IPS-18c (cell line): Measurements from ENCODE around the gene PLEKHO2.
"Not testable (repeated sequence)": the region's sequence is repeated elsewhere in the genome, so short reads cannot be mapped to it uniquely, and the experiment has no call there.

ENCODE experiments used
- H3K4me3 ChIP-seq: 2 replicates; pipeline ENCODE4 v1.7.0; 2013; ENCODE audit warnings: low read depth, mild to moderate bottlenecking, low read length, moderate library complexity; ENCODE audit not compliant: insufficient read depth
- H3K9me3 ChIP-seq: one replicate; pipeline ENCODE4 v1.6.1; 2013; ENCODE audit warnings: mild to moderate bottlenecking, low read length, moderate library complexity; ENCODE audit not compliant: control insufficient read depth, insufficient read depth

The PLEKHO2 gene

GRCh38 chr15:64841344-64842095 lies at the start of gene PLEKHO2:
Gene PLEKHO2, plus strand, starts transcription at chr15:64841915. Its CDS starts 102 bp downstream, at chr15:64842017.
- H3K9me3 ChIP-seq, result no peaks in the 10 kb centered on the region
- H3K4me3 ChIP-seq, result peak within 1 kb of the TSS; percentile 90

DNA sequence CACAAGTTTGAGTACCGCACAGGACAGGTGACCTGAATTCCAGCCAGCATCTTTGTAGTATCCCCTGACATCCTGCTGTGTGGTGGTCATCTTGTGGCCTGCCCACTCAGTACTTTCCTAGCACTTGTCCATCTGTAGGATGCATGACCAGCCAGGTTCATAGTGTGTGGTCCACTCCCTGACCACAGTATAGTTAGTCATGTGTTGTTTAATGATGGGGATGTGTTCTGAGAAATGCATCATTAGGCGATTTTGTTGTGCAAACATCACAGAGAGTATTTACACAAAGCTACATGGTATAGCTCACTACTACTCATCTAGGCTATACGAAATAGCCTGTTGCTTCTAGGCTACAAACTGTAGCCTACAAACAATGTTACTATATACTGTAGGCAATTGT lies 49.4 kb upstream of the PLEKHO2 start:
- Histone ChIP-seq H3K9me3 (no peaks in the 10 kb centered on the region), H3K4me3 (no peak overlapping the region)

DNA sequence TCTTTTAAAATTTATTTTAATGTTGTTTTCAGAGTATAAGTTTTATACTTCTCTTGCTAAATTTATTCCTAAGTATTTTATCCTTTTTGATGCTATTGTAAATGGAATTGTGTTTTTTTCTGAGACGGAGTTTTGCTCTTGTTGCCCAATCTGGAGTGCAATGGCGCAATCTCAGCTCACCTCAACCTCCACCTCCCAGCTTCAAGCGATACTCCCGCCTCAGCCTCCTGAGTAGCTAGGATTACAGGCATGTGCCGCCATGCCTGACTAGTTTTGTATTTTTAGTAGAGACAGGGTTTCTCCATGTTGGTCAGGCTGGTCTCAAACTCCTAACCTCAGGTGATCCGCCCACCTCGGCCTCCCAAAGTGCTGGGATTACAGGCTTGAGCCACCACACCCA lies 46.4 kb upstream of the PLEKHO2 start:
- H3K4me3 ChIP-seq, H3K9me3 ChIP-seq: not testable (repeated sequence)

- H3K4me3 ChIP-seq, H3K9me3 ChIP-seq: not testable (repeated sequence)
Measured at GRCh38 chr15:64795921-64796320, 45.8 kb upstream of the PLEKHO2 start.

- H3K4me3 ChIP-seq, H3K9me3 ChIP-seq: not testable (repeated sequence)
Measured at GRCh38 chr15:64798905-64799304, 42.8 kb upstream of the PLEKHO2 start.

- H3K9me3 ChIP-seq, result peaks cover 8% of the 10 kb centered on the region
- no peak overlapping the region for H3K4me3 ChIP-seq
Measured at GRCh38 chr15:64800476-64800875, 41.2 kb upstream of the PLEKHO2 start.

DNA sequence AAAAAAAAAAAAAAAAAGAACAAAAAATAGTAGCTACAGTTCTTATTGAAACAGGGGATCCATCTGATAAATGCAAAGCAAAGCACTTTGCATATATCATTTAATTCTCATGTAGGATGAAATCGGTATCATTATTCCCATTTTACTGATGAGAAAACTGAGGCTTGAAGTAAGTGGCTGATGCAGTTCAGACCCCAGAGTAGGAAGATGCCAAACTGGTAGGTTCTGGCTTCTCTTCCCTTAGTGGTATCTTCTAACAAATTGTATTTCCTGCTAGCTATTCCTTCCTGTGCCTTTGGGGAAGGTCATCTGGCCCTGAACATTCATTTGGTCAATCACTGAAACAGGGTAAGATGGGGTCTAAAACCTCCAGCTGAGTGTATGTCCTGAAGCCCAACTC lies 38.2 kb upstream of the PLEKHO2 start:
- Histone ChIP-seq H3K9me3 (peaks cover 8% of the 10 kb centered on the region), H3K4me3 (no peak overlapping the region)

DNA sequence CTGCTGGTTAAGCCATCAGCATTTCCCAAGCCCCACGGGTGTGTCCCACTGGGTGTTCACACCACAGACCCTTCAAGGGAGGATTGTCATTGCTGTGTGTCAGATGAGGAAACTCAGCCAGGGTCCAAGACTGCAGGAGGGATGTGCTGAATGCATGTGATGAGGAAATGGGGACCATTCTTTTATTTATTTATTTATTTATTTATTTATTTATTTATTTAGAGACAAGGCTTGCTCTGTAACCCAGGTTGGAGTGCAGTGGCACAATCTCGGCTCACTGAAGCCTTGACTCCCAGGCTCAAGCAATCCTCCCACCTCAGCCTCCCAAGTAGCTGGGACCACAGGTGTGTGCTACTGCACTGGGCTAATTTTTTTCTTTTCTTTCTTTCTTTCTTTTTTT lies 37.1 kb upstream of the PLEKHO2 start:
- H3K4me3 ChIP-seq, result no peak overlapping the region
- peaks cover 8% of the 10 kb centered on the region for H3K9me3 ChIP-seq

- H3K4me3 ChIP-seq, result no peak overlapping the region
Measured at GRCh38 chr15:64806509-64806908, 35.2 kb upstream of the PLEKHO2 start.

DNA sequence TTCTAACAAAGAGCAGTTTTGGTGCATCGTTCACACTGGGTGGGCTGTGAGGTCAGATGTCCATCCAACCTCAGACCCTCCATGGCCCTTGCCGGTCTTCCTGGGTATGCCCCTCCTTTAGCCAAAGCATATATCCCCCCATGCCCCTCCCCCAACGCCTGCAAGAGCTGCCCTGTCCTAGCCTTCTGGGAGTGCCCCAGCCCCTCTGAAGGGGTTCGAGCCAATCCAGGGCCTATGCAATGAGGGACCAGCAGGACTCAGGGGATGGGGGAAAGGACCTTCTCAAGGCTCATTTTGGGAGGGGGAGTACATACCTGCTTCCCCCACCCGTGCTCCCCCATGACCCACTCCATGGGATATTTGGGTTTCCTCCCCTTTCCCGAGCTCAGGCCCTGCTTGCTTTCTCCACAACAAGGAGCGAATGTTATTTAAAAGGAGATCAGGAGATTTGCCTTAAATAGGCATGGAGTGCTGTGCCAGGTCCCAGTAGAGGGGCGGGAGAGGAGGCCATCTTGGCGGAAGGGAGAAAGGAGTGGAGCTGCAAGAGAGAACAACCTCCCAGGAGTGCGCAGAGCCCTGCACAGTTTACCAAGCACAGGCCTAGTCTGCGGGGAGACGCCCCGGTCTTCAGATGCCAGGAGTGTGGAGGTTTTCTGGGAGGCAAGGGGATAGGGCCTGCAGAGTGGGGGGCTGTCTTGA lies 34.5 kb upstream of the PLEKHO2 start:
- Histone ChIP-seq H3K9me3 (no peaks in the 10 kb centered on the region), H3K4me3 (peak overlapping the region; percentile 15)

More at GRCh38 chr15:64806509-64806908, 35.2 kb upstream of the PLEKHO2 start:
- H3K9me3 ChIP-seq, result no peaks in the 10 kb centered on the region

GRCh38 chr15:64807751-64808222 lies 33.9 kb upstream of the PLEKHO2 start:
- Histone ChIP-seq H3K4me3 (peak overlapping the region; percentile 15; the same call in 1 of the 2 replicates), H3K9me3 (no peaks in the 10 kb centered on the region)

GRCh38 chr15:64808785-64809453 lies 32.8 kb upstream of the PLEKHO2 start:
- no peaks in the 10 kb centered on the region for H3K9me3 ChIP-seq
- no peak overlapping the region for H3K4me3 ChIP-seq

GRCh38 chr15:64809649-64810496 lies 31.8 kb upstream of the PLEKHO2 start:
- H3K9me3 ChIP-seq, result peaks cover 2% of the 10 kb centered on the region
- H3K4me3 ChIP-seq, result peak overlapping the region; percentile 2; the same call in 1 of the 2 replicates

GRCh38 chr15:64810497-64811326 lies 31.0 kb upstream of the PLEKHO2 start:
- H3K9me3 ChIP-seq, result peaks cover 2% of the 10 kb centered on the region
- peak overlapping the region; percentile 16 for H3K4me3 ChIP-seq

- peaks cover 2% of the 10 kb centered on the region for H3K9me3 ChIP-seq
- no peak overlapping the region for H3K4me3 ChIP-seq
Measured at GRCh38 chr15:64813075-64813474, 28.6 kb upstream of the PLEKHO2 start.

- H3K4me3 ChIP-seq, H3K9me3 ChIP-seq: not testable (repeated sequence)
Measured at GRCh38 chr15:64814283-64814682, 27.4 kb upstream of the PLEKHO2 start.
